ENCODE results near the gene IRF4. TPM values are rescaled to one million over a fixed set of nuclear protein-coding genes. Genes with fewer than 3 reads are reported as not detected.

Gene IRF4
- total RNA-seq, 1 experiment from 2014 or later: 0.72 TPM

DNA sequence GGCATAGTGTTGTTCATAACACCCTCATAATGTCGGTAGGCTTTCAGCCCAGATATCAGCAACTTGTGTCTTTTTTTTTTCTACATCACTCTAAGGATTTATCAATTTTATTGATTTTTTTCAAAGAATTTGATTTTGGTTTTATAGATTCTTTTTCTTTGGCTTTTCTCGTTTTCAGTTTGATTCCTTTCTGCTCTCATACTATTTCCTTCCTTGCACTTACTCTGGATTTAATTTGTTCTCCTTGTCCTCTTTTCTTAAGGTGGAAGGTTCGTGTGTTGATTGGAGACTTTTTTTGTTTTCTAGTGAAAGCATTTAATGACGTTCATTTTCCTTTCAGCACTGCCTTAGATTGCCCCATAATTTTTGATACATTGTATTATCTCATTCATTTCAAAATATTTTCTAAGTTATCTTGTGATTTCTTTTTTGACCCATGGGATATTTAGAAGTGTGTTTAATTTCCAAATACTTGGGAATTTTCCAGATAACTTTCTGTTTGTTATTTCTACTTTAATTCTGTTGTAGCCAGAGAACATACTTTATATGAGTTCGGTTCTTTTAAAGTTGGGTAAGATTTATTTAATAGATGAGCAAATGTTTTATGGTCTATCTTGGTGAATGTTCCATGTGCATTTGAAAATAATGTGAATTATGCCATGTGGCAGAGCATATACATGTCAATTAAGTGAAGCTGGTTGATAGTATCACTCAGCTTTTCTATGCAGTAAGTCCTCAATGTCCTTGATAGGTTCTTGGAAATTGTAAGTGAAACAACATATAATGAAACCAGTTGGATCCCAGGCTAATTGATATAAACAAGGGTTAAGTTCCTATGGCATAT is 62.8 kb downstream of the IRF4 start:
- no peak overlapping the region for H3K4me3 ChIP-seq (ENCODE audit: low read depth in 2 of 2, low read length in 2 of 2)
- no peaks in the 10 kb centered on the region for H3K4me1 ChIP-seq (ENCODE audit: control insufficient read depth, insufficient read depth, low read length)
- H3K27ac ChIP-seq (ENCODE audit: low read length): no peak overlapping the region
- no peaks in the 10 kb centered on the region for H3K9me3 ChIP-seq (ENCODE audit: control insufficient read depth, insufficient read depth, low read depth, low read length)
- in situ Hi-C loops (cut with HindIII; ENCODE audit: low pct_unique_long_range_greater_than_20kb, low sequenced_read_pairs) (no loop called here), intact Hi-C loops (cut with micrococcal nuclease; ENCODE audit: unreplicated experiment) (no loop called here)
- CTCF ChIA-PET: no interaction called here
- no peak for TF ChIP-seq TCF7L2 (IDR thresholded peaks at IDR 0.05; ENCODE audit: low read depth, low read length)
- no peak for TF ChIP-seq REST (IDR thresholded peaks at IDR 0.05; ENCODE audit: insufficient read depth in 1 of 2, low read depth in 2 of 2, low read length in 1 of 2)
- no peak for TF ChIP-seq POLR2AphosphoS5 (IDR thresholded peaks at IDR 0.05; ENCODE audit: low read depth, low read length)
- TF ChIP-seq SIN3A (IDR thresholded peaks at IDR 0.05; ENCODE audit: borderline replicate concordance, insufficient read depth, low read depth, low read length): no peak
- TF ChIP-seq CTCF (IDR thresholded peaks at IDR 0.05): no peak
- POLR2A ChIA-PET: no interaction called here
- ATAC-seq (no peak), DNase-seq (ENCODE audit: low read depth, low spot score) (no peak)
- H3K36me3 ChIP-seq (ENCODE audit: control insufficient read depth, insufficient read depth, low read length): no peaks in the 10 kb centered on the region
- no TSS peak for BruUV-seq (replicated peaks)
- H3K27me3 ChIP-seq (ENCODE audit: control insufficient read depth, insufficient read depth, low read length): peaks cover 9% of the 10 kb centered on the region

- no peaks in the 10 kb centered on the region for H3K9me3 ChIP-seq (ENCODE audit: control insufficient read depth, insufficient read depth, low read depth, low read length)
- no TSS peak for BruUV-seq (replicated peaks)
- intact Hi-C loops (cut with micrococcal nuclease; ENCODE audit: unreplicated experiment): no loop called here
- peaks cover 9% of the 10 kb centered on the region for H3K27me3 ChIP-seq (ENCODE audit: control insufficient read depth, insufficient read depth, low read length)
- no peaks in the 10 kb centered on the region for H3K4me1 ChIP-seq (ENCODE audit: control insufficient read depth, insufficient read depth, low read length)
- H3K27ac ChIP-seq (ENCODE audit: low read length): no peak overlapping the region
- CTCF ChIA-PET: no interaction called here
- in situ Hi-C loops (cut with HindIII; ENCODE audit: low pct_unique_long_range_greater_than_20kb, low sequenced_read_pairs): no loop called here
- POLR2A ChIA-PET: no interaction called here
- TF ChIP-seq TCF7L2 (IDR thresholded peaks at IDR 0.05; ENCODE audit: low read depth, low read length) (no peak), SIN3A (IDR thresholded peaks at IDR 0.05; ENCODE audit: borderline replicate concordance, insufficient read depth, low read depth, low read length) (no peak), CTCF (IDR thresholded peaks at IDR 0.05) (no peak), POLR2AphosphoS5 (IDR thresholded peaks at IDR 0.05; ENCODE audit: low read depth, low read length) (no peak), REST (IDR thresholded peaks at IDR 0.05; ENCODE audit: insufficient read depth in 1 of 2, low read depth in 2 of 2, low read length in 1 of 2) (no peak)
- no peak for ATAC-seq
- DNase-seq (ENCODE audit: low read depth, low spot score): no peak
- H3K4me3 ChIP-seq (ENCODE audit: low read depth in 2 of 2, low read length in 2 of 2): no peak overlapping the region
- no peaks in the 10 kb centered on the region for H3K36me3 ChIP-seq (ENCODE audit: control insufficient read depth, insufficient read depth, low read length)
Measured at GRCh38 chr6:455006-455585, 63.5 kb downstream of the IRF4 start.

Data from Panc1 (cell line).